PFSK-1 (cell line): ENCODE data around the gene ERC2.

Experiments
- FOXP2 ChIP-seq: optimal IDR thresholded peaks from 2 replicates; pipeline ENCODE3; 2011; ENCODE audit warnings: borderline replicate concordance, control low read depth, inconsistent platforms; ENCODE audit not compliant: insufficient read depth; ENCODE audit errors: extremely low read length, extremely low read depth
- POLR2AphosphoS5 ChIP-seq: IDR thresholded peaks from 2 replicates; pipeline ENCODE4 v1.6.1; 2012; ENCODE audit warnings: low read depth, mild to moderate bottlenecking, control low read depth, low read length, moderate library complexity
- SIN3A ChIP-seq: IDR thresholded peaks from 2 replicates; pipeline ENCODE4 v1.6.1; 2012; ENCODE audit warnings: mild to moderate bottlenecking, low read length, moderate library complexity, borderline replicate concordance; ENCODE audit not compliant: insufficient read depth
- TAF1 ChIP-seq: IDR thresholded peaks from 2 replicates; pipeline ENCODE4 v1.6.1; 2012; ENCODE audit warnings: low read length, control low read depth, borderline replicate concordance; ENCODE audit not compliant: insufficient read depth
- TF ChIP-seq, protein P1 (sequence below), 2 experiments: IDR thresholded peaks; 2 replicates each; pipeline versions ENCODE4 v1.6.1 to v1.8.0; 2011 to 2012; ENCODE audit warnings: low read depth in 2 of 2, low read length in 2 of 2, control low read depth in 1 of 2, inconsistent platforms in 1 of 2, mild to moderate bottlenecking in 1 of 2, moderate library complexity in 1 of 2; ENCODE audit not compliant: insufficient read depth in 1 of 2

ERC2 gene

DNA sequence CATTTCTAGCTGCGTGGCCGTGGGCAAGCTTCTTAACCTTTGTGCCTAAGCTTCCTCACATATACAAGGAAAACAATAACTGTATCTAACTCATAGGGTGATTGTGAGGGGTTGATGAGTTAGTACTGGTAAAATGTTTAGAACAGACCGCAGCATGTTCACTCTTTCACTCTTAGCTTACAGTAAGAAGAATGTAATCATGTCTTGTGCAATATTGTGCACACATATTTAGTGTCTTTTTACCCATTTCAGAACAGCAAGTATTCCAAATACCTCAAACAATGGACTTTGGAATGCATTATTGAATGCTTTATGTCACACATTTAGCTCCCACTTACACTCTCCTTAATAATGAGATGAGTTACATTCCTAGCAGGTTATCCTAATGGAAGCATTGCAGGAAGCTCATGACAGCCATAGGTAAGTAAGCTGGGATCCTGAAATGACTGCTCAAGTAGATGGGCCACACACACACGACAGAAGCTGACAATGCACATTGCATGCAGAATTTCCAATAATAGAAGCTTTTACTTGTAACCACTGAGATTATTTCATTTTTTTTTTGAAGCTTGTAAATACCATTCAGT is 512.3 kb downstream of the ERC2 start:
- TF ChIP-seq FOXP2, result no peak
- TF ChIP-seq TAF1, result no peak
- no peak for TF ChIP-seq POLR2AphosphoS5
- TF ChIP-seq, protein P1, sequence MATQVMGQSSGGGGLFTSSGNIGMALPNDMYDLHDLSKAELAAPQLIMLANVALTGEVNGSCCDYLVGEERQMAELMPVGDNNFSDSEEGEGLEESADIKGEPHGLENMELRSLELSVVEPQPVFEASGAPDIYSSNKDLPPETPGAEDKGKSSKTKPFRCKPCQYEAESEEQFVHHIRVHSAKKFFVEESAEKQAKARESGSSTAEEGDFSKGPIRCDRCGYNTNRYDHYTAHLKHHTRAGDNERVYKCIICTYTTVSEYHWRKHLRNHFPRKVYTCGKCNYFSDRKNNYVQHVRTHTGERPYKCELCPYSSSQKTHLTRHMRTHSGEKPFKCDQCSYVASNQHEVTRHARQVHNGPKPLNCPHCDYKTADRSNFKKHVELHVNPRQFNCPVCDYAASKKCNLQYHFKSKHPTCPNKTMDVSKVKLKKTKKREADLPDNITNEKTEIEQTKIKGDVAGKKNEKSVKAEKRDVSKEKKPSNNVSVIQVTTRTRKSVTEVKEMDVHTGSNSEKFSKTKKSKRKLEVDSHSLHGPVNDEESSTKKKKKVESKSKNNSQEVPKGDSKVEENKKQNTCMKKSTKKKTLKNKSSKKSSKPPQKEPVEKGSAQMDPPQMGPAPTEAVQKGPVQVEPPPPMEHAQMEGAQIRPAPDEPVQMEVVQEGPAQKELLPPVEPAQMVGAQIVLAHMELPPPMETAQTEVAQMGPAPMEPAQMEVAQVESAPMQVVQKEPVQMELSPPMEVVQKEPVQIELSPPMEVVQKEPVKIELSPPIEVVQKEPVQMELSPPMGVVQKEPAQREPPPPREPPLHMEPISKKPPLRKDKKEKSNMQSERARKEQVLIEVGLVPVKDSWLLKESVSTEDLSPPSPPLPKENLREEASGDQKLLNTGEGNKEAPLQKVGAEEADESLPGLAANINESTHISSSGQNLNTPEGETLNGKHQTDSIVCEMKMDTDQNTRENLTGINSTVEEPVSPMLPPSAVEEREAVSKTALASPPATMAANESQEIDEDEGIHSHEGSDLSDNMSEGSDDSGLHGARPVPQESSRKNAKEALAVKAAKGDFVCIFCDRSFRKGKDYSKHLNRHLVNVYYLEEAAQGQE (IDR thresholded peaks at IDR 0.05; ENCODE audit: insufficient read depth in 1 of 2, low read depth in 2 of 2, low read length in 2 of 2), result no peak
- no peak for TF ChIP-seq SIN3A

DNA sequence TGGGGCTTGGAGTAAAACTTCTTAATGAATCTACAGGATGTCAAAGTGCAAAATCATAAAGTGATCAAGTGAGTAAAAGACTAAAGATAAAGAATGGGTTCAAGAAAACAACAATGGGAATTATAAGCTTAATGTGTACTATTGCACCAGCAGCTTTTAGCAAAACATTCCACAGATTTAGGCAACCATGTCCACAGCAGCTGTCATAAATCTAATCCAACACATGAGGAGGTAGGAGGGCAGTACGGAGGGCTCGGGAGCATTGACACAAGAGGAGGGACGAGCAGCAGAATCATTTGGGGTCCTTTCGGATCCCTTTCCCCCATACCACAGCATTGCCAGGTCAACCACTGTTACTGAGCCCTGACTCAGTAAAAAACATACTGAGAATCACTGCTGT is 516.9 kb downstream of the ERC2 start:
- no peak for TF ChIP-seq TAF1
- no peak for TF ChIP-seq POLR2AphosphoS5
- no peak for TF ChIP-seq FOXP2
- TF ChIP-seq, protein P1 (IDR thresholded peaks at IDR 0.05; ENCODE audit: insufficient read depth in 1 of 2, low read depth in 2 of 2, low read length in 2 of 2), result no peak
- TF ChIP-seq SIN3A, result no peak

DNA sequence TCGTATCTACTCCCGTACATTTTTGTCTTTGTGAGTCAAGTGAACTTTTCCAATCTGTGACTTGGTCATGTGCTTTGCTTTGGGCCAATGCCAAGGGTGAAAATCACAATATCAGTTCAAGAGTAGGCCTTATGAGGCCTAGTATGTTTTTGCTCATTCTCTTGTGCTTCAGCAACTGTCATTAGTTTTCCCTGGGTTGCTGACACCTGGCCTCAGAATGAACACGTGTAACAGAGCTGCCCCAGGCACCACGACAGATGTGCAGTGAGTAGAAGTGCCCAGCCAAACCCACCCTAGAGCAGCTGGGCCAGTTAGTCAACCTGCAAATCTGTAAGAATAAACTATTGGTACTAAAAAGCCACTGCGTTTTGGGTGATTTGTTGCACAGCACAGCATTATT is 520.9 kb downstream of the ERC2 start:
- TF ChIP-seq SIN3A (no peak), POLR2AphosphoS5 (no peak), FOXP2 (no peak), TAF1 (no peak)
- TF ChIP-seq, protein P1 (IDR thresholded peaks at IDR 0.05; ENCODE audit: insufficient read depth in 1 of 2, low read depth in 2 of 2, low read length in 2 of 2), result no peak

DNA sequence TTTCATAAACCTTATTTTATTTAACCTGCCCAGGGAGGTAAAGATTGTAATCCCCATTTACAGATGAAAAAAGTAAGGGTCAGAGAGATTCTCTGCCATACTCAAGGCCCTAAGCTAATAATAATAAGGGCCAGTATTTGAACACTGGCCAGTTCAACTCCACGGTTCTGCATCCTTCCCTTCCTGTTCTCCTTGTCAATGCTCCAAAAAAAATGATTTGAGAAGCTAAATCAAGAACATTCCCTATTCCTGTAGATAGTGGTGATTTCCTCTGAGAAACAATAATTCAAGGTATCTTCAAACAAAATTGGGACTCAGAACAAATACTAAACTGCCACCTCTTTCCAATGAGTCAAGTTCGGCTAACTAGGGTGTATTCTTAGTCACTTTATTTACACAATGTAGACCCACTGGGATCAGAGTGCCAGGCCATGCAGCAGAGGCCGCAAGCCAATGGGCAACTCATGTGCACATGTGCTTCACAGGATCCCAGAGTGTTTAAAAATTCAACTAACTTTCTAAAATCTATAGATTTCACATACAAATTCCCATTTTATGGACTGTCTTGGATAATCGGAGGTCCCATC is 521.6 kb downstream of the ERC2 start:
- TF ChIP-seq TAF1 (no peak), SIN3A (no peak), FOXP2 (no peak)
- TF ChIP-seq, protein P1 (IDR thresholded peaks at IDR 0.05; ENCODE audit: insufficient read depth in 1 of 2, low read depth in 2 of 2, low read length in 2 of 2), result no peak
